ENCODE results near the gene PEF1.
"Not testable (repeated sequence)": the region's sequence is repeated elsewhere in the genome, so short reads cannot be mapped to it uniquely, and the experiment has no call there.

PEF1 gene

GRCh38 chr1:31600641-31601040, 44.0 kb downstream of the PEF1 start:
- no peak for DNase-seq

- no peak for DNase-seq
Measured at GRCh38 chr1:31598980-31599379, 45.7 kb downstream of the PEF1 start.

GRCh38 chr1:31596737-31597097, 48.0 kb downstream of the PEF1 start:
- no peak for DNase-seq

- no peak for DNase-seq
Measured at GRCh38 chr1:31595836-31596736, 48.6 kb downstream of the PEF1 start.

GRCh38 chr1:31593770-31594632, 50.7 kb downstream of the PEF1 start:
- DNase-seq: peak; percentile 74

- DNase-seq: no peak
Measured at GRCh38 chr1:31593136-31593665, 51.5 kb downstream of the PEF1 start.

GRCh38 chr1:31592132-31592531, 52.5 kb downstream of the PEF1 start:
- no peak for DNase-seq

GRCh38 chr1:31591425-31592093, 53.1 kb downstream of the PEF1 start:
- no peak for DNase-seq

- DNase-seq: no peak
Measured at GRCh38 chr1:31588751-31589515, 55.7 kb downstream of the PEF1 start.

- DNase-seq: no peak
Measured at GRCh38 chr1:31587720-31588423, 56.8 kb downstream of the PEF1 start.

GRCh38 chr1:31587328-31587699, 57.4 kb downstream of the PEF1 start:
- not testable (repeated sequence) for DNase-seq

- no peak for DNase-seq
Measured at GRCh38 chr1:31586376-31587327, 58.0 kb downstream of the PEF1 start.

GRCh38 chr1:31585736-31586365, 58.8 kb downstream of the PEF1 start:
- no peak for DNase-seq

GRCh38 chr1:31584869-31585735, 59.6 kb downstream of the PEF1 start:
- no peak for DNase-seq

- peak; percentile 66 for DNase-seq
Measured at GRCh38 chr1:31583995-31584868, 60.4 kb downstream of the PEF1 start.

- no peak for DNase-seq
Measured at GRCh38 chr1:31583082-31583994, 61.3 kb downstream of the PEF1 start.
